Measurements from ENCODE around the gene CD81. TPM values are rescaled to one million over a fixed set of nuclear protein-coding genes. Genes with fewer than 3 reads are reported as not detected.

Gene CD81
- total RNA-seq, 4 donors from 2014 or later: 110 to 265 (median 125) TPM

GRCh38 chr11:2387266-2387987 is 10.3 kb downstream of the CD81 start:
- Histone ChIP-seq H3K9me3 (no peaks in the 10 kb centered on the region), H3K36me3 (peaks cover 14 to 56% (median 16%) of the 10 kb centered on the region in 3 donors), H3K4me3 (no peak overlapping the region), H3K27me3 (no peaks in the 10 kb centered on the region), H3K4me1 (peaks cover 85 to 100% (median 89%) of the 10 kb centered on the region in 3 donors), H3K27ac (peak overlapping the region; percentile 17 to 97 (median 81))
- intact Hi-C loops (cut with DNase I): no loop called here
- no peak for DNase-seq
- 36 to 37% methylated on average over 2 to 11 of the region's 14 CpGs for WGBS, 2 donors
- TF ChIP-seq CTCF (IDR thresholded peaks at IDR 0.05): no peak
- TF ChIP-seq POLR2A (IDR thresholded peaks at IDR 0.05): no peak

DNA sequence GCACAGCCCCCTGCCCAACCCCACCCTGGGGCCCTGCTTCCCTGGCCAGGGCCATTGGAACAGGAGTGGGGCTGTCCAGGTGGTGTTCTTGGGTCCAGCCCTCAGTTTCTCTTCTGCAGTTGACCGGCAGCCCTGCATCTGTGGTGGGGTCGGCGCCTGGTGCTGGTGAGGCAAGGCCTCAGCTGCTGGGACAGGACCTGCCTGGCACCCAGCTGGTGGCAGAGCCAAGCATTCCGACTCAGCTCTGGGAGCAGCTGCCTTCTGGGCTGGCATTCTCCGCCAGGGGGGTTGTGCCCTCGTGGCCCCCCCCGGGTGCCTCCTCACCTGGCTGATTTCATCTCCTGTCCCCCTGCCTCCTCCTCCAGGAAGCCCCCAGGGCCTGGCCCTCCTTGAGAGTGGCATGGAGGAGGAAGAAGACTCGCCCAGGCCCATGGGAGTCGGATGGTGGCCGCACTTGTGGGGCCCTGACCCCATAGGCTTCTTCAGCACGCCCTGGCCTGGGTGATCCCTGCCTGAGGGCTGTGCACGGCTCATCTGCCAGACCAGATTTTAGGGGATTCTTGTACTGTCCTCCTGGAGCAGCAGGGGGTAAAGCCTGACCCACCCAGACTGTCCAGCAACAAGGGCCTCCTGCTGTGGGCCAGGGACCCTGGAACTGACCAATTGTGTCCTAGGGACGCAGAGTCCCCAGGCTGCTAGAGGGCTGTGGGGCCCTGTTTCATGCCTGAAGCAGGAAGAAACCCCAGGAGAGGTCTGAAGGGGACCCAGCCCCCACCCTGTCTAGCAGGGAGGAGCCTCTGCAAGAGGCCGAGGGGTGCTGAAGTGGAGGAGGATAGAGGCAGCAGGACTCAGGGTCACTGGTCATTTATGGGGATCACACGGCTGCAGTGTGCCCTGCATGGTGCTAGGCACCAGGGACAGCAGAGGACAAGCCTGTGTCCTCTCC is 11.6 kb downstream of the CD81 start:
- no peaks in the 10 kb centered on the region for H3K27me3 ChIP-seq
- H3K9me3 ChIP-seq: no peaks in the 10 kb centered on the region
- peaks cover 72 to 98% (median 76%) of the 10 kb centered on the region in 3 donors for H3K4me1 ChIP-seq
- peak overlapping the region in 1 of 4 donors; percentile 0 for H3K4me3 ChIP-seq
- peak overlapping the region; percentile 38 to 97 (median 81) for H3K27ac ChIP-seq
- DNase-seq: no peak
- TF ChIP-seq CTCF (IDR thresholded peaks at IDR 0.05) (peak in 1 of 6 experiments; percentile 4), POLR2A (IDR thresholded peaks at IDR 0.05) (no peak)
- WGBS, 2 donors: 20 to 54% methylated on average over 1 to 4 of the region's 15 CpGs
- intact Hi-C loops (cut with DNase I): no loop called here
- H3K36me3 ChIP-seq: peaks cover 14 to 69% (median 23%) of the 10 kb centered on the region in 3 donors

- TF ChIP-seq CTCF (IDR thresholded peaks at IDR 0.05): peak in 1 of 6 experiments; percentile 9
- TF ChIP-seq POLR2A (IDR thresholded peaks at IDR 0.05): no peak
- peaks cover 14 to 77% (median 26%) of the 10 kb centered on the region in 3 donors for H3K36me3 ChIP-seq
These were observed 12.4 kb downstream of the CD81 start for GRCh38 chr11:2389377-2390026.

DNA sequence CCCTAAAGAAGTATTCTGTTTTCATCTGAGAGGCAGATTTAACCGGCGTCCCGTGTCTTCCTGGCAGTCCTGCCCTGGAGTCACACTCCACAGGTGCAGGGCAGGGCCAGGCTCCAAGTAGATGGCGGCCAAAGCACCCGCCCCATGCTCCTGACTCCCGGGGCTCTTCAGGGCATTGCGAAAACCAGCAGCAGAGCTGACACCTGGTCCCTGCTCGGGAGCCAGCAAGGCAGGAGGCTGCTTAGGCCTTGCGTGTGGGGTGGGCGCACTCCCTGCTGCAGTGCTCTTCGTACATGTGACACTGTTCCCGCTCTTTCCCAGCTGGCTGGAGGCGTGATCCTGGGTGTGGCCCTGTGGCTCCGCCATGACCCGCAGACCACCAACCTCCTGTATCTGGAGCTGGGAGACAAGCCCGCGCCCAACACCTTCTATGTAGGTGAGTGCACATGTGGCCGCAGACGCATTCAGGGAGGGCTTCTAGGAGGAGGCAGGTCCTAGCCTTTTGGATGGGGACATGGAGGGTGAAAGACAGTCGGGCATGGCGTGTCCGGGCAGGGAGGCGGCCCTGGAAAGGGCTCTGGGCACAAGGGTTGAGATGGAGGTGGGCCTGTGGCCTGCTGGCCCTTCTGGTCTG is 13.1 kb downstream of the CD81 start:
- H3K27ac ChIP-seq: peak overlapping the region; percentile 62 to 97 (median 81)
- no peaks in the 10 kb centered on the region for H3K9me3 ChIP-seq
- H3K36me3 ChIP-seq: peaks cover 19 to 80% (median 31%) of the 10 kb centered on the region in 3 donors
- peak overlapping the region in 1 of 4 donors; percentile 0 for H3K4me3 ChIP-seq
- no peak for TF ChIP-seq POLR2A (IDR thresholded peaks at IDR 0.05)
- TF ChIP-seq CTCF (IDR thresholded peaks at IDR 0.05): no peak
- WGBS, 2 donors: 50 to 61% methylated on average over 5 to 12 of the region's 23 CpGs
- intact Hi-C loops (cut with DNase I): no loop called here
- no peak for DNase-seq
- peaks cover 59 to 95% (median 64%) of the 10 kb centered on the region in 3 donors for H3K4me1 ChIP-seq
- H3K27me3 ChIP-seq: no peaks in the 10 kb centered on the region

More at GRCh38 chr11:2389377-2390026, 12.4 kb downstream of the CD81 start:
- intact Hi-C loops (cut with DNase I): no loop called here
- peak overlapping the region in 1 of 4 donors; percentile 0 for H3K4me3 ChIP-seq
- H3K27ac ChIP-seq: peak overlapping the region; percentile 62 to 97 (median 81)
- H3K9me3 ChIP-seq: no peaks in the 10 kb centered on the region
- H3K27me3 ChIP-seq: no peaks in the 10 kb centered on the region
- peaks cover 66 to 95% (median 71%) of the 10 kb centered on the region in 3 donors for H3K4me1 ChIP-seq
- DNase-seq: no peak
- WGBS, 2 donors: 50 to 80% methylated on average over 1 of the region's 14 CpGs
